ENCODE data around the gene MATK. TPM values are rescaled to one million over a fixed set of nuclear protein-coding genes. Genes with fewer than 3 reads are reported as not detected.

MATK gene
- total RNA-seq, 2 donors from 2014 or later, result 7.4 to 27.8 TPM

GRCh38 chr19:3782330-3782729 lies 3.9 kb downstream of the MATK start:
- Mint-ChIP-seq H3K27ac (peak overlapping the region in 1 of 2 donors; percentile 22), H3K36me3 (peaks cover 15 to 28% of the 10 kb centered on the region in 2 donors), H3K9me3 (peaks cover 5 to 14% of the 10 kb centered on the region in 2 donors)
- no peak for DNase-seq (ENCODE audit: low spot score in 2 of 2)
- ATAC-seq, result no peak

DNA sequence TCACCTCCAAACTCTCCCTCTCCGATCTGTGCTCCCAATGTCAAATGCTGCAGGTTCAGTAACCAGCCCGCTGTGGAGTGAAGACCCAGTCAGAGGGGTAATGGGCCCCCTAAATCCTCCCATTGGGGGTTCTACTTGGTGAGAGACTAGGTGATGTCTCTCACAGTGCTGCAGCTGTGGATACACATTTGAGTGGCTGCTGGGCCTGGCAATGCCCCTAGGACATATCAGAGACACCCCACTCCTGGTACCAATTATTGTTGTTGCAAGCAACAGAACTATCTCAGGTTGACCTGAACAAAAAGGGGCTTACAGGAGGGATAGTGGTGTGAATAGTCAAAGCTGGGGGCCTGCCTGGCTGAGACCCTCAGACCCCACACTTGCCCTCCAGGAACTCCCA lies 4.6 kb downstream of the MATK start:
- Mint-ChIP-seq H3K27ac (peak overlapping the region in 1 of 2 donors; percentile 22), H3K9me3 (peaks cover 5 to 14% of the 10 kb centered on the region in 2 donors), H3K36me3 (peaks cover 15 to 28% of the 10 kb centered on the region in 2 donors)
- no peak for ATAC-seq
- DNase-seq (ENCODE audit: low spot score in 2 of 2), result no peak

DNA sequence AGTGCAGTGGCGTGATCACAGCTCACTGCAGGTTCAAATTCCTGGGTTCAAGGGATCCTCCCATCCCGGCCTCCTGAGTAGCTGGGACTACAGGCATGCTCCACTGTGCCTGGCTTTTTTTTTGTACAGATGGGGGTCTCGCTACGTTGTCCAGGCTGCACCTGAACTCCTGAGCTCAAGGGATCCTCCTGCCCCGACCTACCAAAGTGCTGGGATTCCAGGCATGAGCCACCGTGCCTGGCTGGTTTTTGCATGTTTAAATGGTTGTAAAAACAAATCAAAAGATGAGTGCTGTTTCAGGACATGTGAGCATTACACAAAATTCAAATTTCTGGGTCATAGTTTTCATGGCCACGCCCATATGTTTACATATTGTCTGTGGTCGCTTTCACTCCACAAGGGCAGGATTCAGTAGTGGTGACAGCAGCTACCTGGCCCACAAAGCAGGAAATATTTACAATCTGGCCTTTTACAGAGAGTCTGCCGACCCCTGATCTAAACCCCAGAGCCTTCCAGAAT lies 5.3 kb downstream of the MATK start:
- ATAC-seq (no peak), DNase-seq (ENCODE audit: low spot score in 2 of 2) (no peak)
- Mint-ChIP-seq H3K9me3 (peaks cover 5 to 14% of the 10 kb centered on the region in 2 donors), H3K36me3 (peaks cover 15 to 28% of the 10 kb centered on the region in 2 donors), H3K27ac (no peak overlapping the region)

DNA sequence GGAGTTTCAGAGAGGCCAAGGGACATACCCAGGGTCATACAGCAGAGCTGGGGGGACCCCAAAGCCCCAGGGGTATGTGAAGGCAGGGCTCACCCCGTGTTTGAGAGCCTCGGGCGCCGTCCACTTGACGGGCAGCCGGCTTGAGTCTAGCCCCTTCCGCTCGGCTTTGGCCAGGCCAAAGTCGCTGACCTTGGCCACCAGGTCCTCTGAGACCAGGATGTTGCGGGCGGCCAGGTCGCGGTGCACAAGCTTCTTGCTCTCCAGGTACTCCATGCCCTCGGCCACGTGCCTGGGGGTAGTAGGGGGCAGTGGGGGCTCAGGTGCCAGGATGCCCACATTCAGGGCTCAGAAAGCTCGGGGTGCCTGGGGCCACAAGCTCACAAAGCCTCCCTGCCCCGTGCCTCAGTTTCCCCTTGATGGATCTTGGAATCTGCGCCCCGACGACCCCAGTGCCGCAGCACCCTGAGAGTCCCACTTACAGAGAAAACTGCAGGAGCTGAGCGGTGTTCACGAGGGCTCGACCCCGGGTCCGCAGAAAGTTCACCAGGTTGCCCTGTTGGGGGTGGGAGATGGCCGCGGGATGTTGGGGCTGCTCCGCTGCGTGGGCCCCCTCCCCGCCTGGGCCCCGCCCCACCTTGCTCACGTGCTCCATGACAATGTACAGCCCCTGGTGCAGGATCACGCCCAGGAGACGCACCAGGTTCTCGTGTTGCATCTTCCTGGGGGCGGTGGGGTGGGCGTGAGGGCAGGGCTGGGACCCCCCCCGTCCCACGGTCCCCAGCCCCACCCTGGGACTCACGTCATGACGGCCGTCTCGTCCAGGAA lies 7.1 kb downstream of the MATK start:
- Mint-ChIP-seq H3K36me3 (peaks cover 15 to 28% of the 10 kb centered on the region in 2 donors), H3K27ac (no peak overlapping the region), H3K9me3 (peaks cover 5 to 14% of the 10 kb centered on the region in 2 donors)
- DNase-seq (ENCODE audit: low spot score in 2 of 2), result no peak
- ATAC-seq, result no peak

- no peak for DNase-seq (ENCODE audit: low spot score in 2 of 2)
- no peak for ATAC-seq
- peaks cover 15 to 25% of the 10 kb centered on the region in 2 donors for H3K36me3 Mint-ChIP-seq
- peaks cover 5 to 14% of the 10 kb centered on the region in 2 donors for H3K9me3 Mint-ChIP-seq
- H3K27ac Mint-ChIP-seq, result no peak overlapping the region
Measured at GRCh38 chr19:3778104-3778867, 7.9 kb downstream of the MATK start.

- Mint-ChIP-seq H3K27ac (no peak overlapping the region), H3K9me3 (peaks cover 0 to 4% of the 10 kb centered on the region in 2 donors), H3K36me3 (peaks cover 3 to 9% of the 10 kb centered on the region in 2 donors)
- DNase-seq (ENCODE audit: low spot score in 2 of 2) (no peak), ATAC-seq (no peak)
Measured at GRCh38 chr19:3776479-3777040, 9.6 kb downstream of the MATK start.

- Mint-ChIP-seq H3K36me3 (peaks cover 0 to 2% of the 10 kb centered on the region in 2 donors), H3K27ac (no peak overlapping the region), H3K9me3 (no peaks in the 10 kb centered on the region)
- DNase-seq (ENCODE audit: low spot score in 2 of 2) (no peak), ATAC-seq (no peak)
Measured at GRCh38 chr19:3775831-3776230, 10.3 kb downstream of the MATK start.

DNA sequence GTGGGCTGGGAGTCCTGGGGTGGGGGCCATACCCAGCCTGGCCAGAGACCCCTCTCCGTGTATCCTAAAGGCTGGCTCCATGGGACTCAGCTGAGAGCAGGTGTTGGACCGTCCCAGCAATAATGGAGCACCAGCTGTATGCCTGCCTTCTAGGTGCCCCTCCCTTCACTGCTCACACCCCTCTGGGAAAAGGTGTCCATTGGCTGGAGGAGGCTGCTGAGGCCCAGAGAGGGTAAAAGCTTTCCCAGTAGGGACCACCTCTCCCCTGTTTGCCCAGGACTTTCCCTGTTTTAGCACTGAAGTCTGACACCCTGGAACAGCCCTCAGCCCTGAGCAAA lies 10.8 kb downstream of the MATK start:
- Mint-ChIP-seq H3K27ac (no peak overlapping the region), H3K36me3 (no peaks in the 10 kb centered on the region)

GRCh38 chr19:3774621-3775373 lies 11.4 kb downstream of the MATK start:
- no peaks in the 10 kb centered on the region for H3K36me3 Mint-ChIP-seq
- DNase-seq (ENCODE audit: low spot score in 2 of 2) (no peak), ATAC-seq (peak in 1 of 2 donors; percentile 7)
- H3K27ac Mint-ChIP-seq, result peak overlapping the region in 1 of 2 donors; percentile 52
- H3K9me3 Mint-ChIP-seq, result no peaks in the 10 kb centered on the region

More for the DNA sequence above, 10.8 kb downstream of the MATK start:
- no peaks in the 10 kb centered on the region for H3K9me3 Mint-ChIP-seq
- no peak for DNase-seq (ENCODE audit: low spot score in 2 of 2)
- no peak for ATAC-seq

DNA sequence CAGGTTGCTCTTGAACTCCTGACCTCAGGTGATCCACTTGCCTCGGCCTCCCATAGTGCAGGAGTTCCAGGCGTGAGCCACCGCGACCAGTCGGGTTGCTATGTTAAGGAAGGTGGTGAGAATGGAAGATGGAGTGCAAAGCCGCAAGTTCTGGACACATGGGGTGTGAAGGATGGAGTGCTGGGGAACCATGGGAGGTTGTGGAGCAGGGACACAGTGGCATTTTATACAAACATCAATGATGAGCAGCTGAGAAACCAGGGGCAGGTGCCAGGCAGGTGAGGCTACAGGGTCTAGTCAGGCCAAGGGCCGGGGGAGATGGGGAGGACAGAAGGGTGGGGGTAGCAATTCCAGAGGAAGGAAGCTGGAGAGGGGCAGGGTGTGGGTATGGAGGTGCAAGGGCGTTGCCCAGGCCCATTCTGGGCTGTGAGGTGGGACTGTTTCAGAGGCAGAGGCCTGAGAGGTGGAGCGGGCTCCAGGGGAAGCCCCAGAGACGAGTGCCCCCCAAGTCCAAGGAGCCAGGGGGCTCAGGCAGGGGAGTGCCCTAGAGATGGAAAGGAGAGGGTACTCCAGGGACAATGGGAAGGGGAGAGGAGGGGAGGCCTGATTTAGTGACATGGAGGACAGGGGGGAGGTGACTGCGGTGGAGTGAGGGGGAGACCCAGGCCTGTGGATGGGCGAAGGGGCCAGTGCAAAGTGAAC lies 12.2 kb downstream of the MATK start:
- H3K9me3 Mint-ChIP-seq, result no peaks in the 10 kb centered on the region
- peak overlapping the region in 1 of 2 donors; percentile 52 for H3K27ac Mint-ChIP-seq
- ATAC-seq (peak in 1 of 2 donors; percentile 18), DNase-seq (ENCODE audit: low spot score in 2 of 2) (no peak)
- no peaks in the 10 kb centered on the region for H3K36me3 Mint-ChIP-seq

GRCh38 chr19:3771906-3772455 lies 14.2 kb downstream of the MATK start, which contains the start of gene RAX2:
Gene RAX2, minus strand, starts transcription at chr19:3772228. Its CDS starts 486 bp downstream, at chr19:3771742.
- H3K27ac Mint-ChIP-seq, result peak within 1 kb of the TSS in 1 of 2 donors; percentile 4
- ATAC-seq (no peak), DNase-seq (ENCODE audit: low spot score in 2 of 2) (no peak)
- H3K36me3 Mint-ChIP-seq, result no peaks in the 10 kb centered on the region
- H3K9me3 Mint-ChIP-seq, result no peaks in the 10 kb centered on the region

DNA sequence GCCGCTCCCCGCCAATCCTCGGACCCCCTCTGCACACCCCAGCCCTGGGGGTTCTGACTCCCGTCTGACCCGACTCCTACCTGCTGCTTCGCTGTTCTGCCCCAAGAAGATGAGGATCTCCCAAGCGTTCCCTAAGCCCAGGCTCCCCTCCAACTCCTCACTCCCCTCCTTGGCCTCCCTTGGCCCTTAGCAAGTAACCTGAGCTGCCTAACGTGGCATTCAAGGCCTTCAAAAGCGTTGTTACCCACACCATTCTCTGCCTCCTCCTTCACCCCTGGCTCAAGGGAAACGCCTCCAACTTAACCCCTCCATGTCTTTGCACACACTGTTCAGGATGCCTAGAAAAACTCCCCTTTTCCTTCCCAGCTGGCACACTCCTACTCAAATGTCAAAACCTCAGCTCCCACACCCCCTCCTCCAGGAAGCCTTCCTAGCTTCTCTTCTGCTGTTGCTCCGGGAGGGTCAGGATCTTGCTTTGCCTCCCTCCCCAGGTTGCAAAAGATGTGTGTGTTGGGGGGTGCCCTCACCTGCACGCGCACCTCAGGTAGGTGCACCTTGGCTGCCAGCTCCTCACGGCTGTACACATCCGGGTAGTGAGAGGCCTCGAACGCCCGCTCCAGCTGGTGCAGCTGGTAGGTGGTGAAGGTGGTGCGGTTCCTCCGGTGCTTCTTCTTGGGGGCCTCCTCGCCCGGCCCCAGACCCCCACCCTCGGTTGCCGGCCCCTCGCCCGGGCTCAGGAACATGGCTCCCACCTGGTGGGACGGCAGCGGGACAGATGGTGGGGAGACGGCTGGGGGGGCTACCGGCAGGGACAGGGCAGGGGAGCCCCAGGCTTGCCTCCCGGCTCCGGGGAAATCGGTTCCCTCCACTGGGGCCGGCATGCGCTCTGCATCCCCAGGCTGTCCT lies 14.9 kb downstream of the MATK start:
- DNase-seq (ENCODE audit: low spot score in 2 of 2) (no peak), ATAC-seq (no peak)
- no peaks in the 10 kb centered on the region for H3K9me3 Mint-ChIP-seq
- peaks cover 0 to 4% of the 10 kb centered on the region in 2 donors for H3K36me3 Mint-ChIP-seq
- H3K27ac Mint-ChIP-seq, result peak overlapping the region in 1 of 2 donors; percentile 4

GRCh38 chr19:3770136-3770999 lies 15.8 kb downstream of the MATK start:
- Mint-ChIP-seq H3K9me3 (no peaks in the 10 kb centered on the region), H3K36me3 (peaks cover 0 to 6% of the 10 kb centered on the region in 2 donors), H3K27ac (no peak overlapping the region)
- no peak for DNase-seq (ENCODE audit: low spot score in 2 of 2)
- ATAC-seq, result no peak

- DNase-seq (ENCODE audit: low spot score in 2 of 2), result no peak
- ATAC-seq, result no peak
- H3K9me3 Mint-ChIP-seq, result no peaks in the 10 kb centered on the region
- H3K27ac Mint-ChIP-seq, result no peak overlapping the region
- peaks cover 0 to 6% of the 10 kb centered on the region in 2 donors for H3K36me3 Mint-ChIP-seq
Measured at GRCh38 chr19:3769494-3769893, 16.7 kb downstream of the MATK start.

Measured in activated naive CD4-positive, alpha-beta T cell treated with anti-CD3 and anti-CD28 coated beads, Interleukin-2, amount 50 U/mL, for 72 hours (primary cell).